Vagina (tissue), 2 donors: ENCODE data around the gene CLEC2A.
"Not testable (repeated sequence)": the region's sequence is repeated elsewhere in the genome, so short reads cannot be mapped to it uniquely, and the experiment has no call there.

ENCODE experiments used
- POLR2A ChIP-seq, 2 donors: fragments of 450-650 bp; IDR thresholded peaks; one replicate each; pipeline ENCODE4 v1.6.1; 2017; ENCODE audit warnings: antibody characterized with exemption in 2 of 2, mild to moderate bottlenecking in 2 of 2, moderate library complexity in 2 of 2
- TF ChIP-seq, protein P1 (sequence below), 3 experiments: fragments of 450-650 bp in 2 of 3; fragments of 200-600 bp in 1 of 3; sonication (generic) in 1 of 3; IDR thresholded peaks; one replicate each; pipeline ENCODE4 v1.5.1; 2017 to 2019; ENCODE audit warnings: antibody characterized with exemption in 3 of 3, mild to moderate bottlenecking in 2 of 3, moderate library complexity in 2 of 3

DNA sequence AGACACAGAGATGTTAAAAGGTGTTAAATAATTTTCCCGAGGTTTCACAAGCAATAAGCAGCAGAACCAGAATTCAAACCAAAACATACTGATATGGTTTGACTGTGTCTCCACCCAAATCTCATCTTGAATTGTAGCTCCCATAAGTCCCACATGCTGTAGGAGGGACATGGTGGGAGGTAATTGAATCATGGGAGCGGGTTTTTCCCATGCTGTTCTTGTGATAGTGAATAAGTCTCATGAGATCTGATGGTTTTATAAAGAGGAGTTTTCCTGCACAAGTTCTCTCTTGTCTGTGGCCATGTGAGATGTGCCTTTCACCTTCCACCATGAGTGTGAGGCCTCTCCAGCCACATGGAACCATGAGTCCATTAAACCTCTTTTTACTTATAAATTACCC is 42.6 kb upstream of the CLEC2A start:
- TF ChIP-seq POLR2A (IDR thresholded peaks at IDR 0.05), result not testable (repeated sequence)
- TF ChIP-seq, protein P1, sequence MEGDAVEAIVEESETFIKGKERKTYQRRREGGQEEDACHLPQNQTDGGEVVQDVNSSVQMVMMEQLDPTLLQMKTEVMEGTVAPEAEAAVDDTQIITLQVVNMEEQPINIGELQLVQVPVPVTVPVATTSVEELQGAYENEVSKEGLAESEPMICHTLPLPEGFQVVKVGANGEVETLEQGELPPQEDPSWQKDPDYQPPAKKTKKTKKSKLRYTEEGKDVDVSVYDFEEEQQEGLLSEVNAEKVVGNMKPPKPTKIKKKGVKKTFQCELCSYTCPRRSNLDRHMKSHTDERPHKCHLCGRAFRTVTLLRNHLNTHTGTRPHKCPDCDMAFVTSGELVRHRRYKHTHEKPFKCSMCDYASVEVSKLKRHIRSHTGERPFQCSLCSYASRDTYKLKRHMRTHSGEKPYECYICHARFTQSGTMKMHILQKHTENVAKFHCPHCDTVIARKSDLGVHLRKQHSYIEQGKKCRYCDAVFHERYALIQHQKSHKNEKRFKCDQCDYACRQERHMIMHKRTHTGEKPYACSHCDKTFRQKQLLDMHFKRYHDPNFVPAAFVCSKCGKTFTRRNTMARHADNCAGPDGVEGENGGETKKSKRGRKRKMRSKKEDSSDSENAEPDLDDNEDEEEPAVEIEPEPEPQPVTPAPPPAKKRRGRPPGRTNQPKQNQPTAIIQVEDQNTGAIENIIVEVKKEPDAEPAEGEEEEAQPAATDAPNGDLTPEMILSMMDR (IDR thresholded peaks at IDR 0.05), result not testable (repeated sequence)
